EH (cell line): Measurements from ENCODE around the gene HAVCR1.
"Not testable (repeated sequence)": the region's sequence is repeated elsewhere in the genome, so short reads cannot be mapped to it uniquely, and the experiment has no call there.

Source experiments
- DNase-seq: peaks from one replicate; pipeline ENCODE4 v3.0.0-alpha.2; 2015; ENCODE audit warnings: low read depth

Gene HAVCR1

GRCh38 chr5:157050050-157050449 is 8.9 kb downstream of the HAVCR1 start:
- no peak for DNase-seq

- DNase-seq = peak; percentile 72
These were observed 9.3 kb downstream of the HAVCR1 start for GRCh38 chr5:157049605-157050004.

GRCh38 chr5:157047898-157048297 is 11.0 kb downstream of the HAVCR1 start:
- DNase-seq = no peak

- not testable (repeated sequence) for DNase-seq
These were observed 11.9 kb downstream of the HAVCR1 start for GRCh38 chr5:157047016-157047415.

GRCh38 chr5:157046041-157046440 is 12.9 kb downstream of the HAVCR1 start:
- no peak for DNase-seq

- no peak for DNase-seq
These were observed 13.3 kb downstream of the HAVCR1 start for GRCh38 chr5:157045601-157046000.

- no peak for DNase-seq
These were observed 20.2 kb downstream of the HAVCR1 start for GRCh38 chr5:157038568-157039187.

GRCh38 chr5:157034106-157035072 is 24.5 kb downstream of the HAVCR1 start:
- DNase-seq = not testable (repeated sequence)

- no peak for DNase-seq
These were observed 25.8 kb downstream of the HAVCR1 start for GRCh38 chr5:157033071-157033583.

GRCh38 chr5:157030692-157031091 is 28.2 kb downstream of the HAVCR1 start:
- no peak for DNase-seq

GRCh38 chr5:157029457-157029856 is 29.5 kb downstream of the HAVCR1 start:
- DNase-seq = no peak

- DNase-seq = not testable (repeated sequence)
These were observed 31.3 kb downstream of the HAVCR1 start for GRCh38 chr5:157027663-157028062.

GRCh38 chr5:157026789-157027424 is 32.0 kb downstream of the HAVCR1 start:
- DNase-seq = no peak

GRCh38 chr5:157025093-157025698 is 33.7 kb downstream of the HAVCR1 start:
- no peak for DNase-seq

- DNase-seq = no peak
These were observed 34.5 kb downstream of the HAVCR1 start for GRCh38 chr5:157024208-157024959.

- DNase-seq = no peak
These were observed 36.9 kb downstream of the HAVCR1 start for GRCh38 chr5:157022024-157022423.

- DNase-seq = no peak
These were observed 38.2 kb downstream of the HAVCR1 start for GRCh38 chr5:157020511-157021222.

GRCh38 chr5:157020002-157020401 is 38.9 kb downstream of the HAVCR1 start:
- no peak for DNase-seq

GRCh38 chr5:157014143-157014542 is 44.8 kb downstream of the HAVCR1 start:
- not testable (repeated sequence) for DNase-seq

- DNase-seq = no peak
These were observed 52.7 kb downstream of the HAVCR1 start for GRCh38 chr5:157006262-157006661.
